ENCODE measurements around the gene WFDC11.
"Not testable (repeated sequence)": the region's sequence is repeated elsewhere in the genome, so short reads cannot be mapped to it uniquely, and the experiment has no call there.

WFDC11 gene

DNA sequence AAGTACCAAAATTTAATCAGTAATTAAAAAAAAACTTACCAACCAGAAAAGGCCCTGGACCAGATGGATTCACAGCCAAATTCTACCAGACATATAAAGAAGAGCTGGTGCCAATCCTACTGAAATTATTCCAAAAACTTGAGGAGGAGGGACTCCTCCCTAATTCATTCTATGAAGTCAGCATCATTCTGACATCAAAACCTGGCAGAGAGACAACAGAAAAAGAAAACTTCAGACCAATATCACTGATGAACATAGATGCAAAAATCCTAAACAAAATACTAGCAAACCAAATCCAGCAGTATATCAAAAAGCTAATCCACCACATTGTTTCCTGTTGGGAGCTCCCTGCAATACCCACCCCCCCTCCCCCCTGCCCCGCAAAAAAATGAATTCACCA is at the start of gene WFDC11:
WFDC11 (minus strand) TSS at position 101 of the 400 bp plus-strand sequence. CDS start 19,639 bp downstream, outside the sequence.
- no peak for DNase-seq (ENCODE audit: low spot score)
- H3K4me1 ChIP-seq (ENCODE audit: insufficient read depth, poor library complexity, severe bottlenecking) = no peaks in the 10 kb centered on the region
- H3K27ac ChIP-seq (ENCODE audit: poor library complexity, severe bottlenecking) = no peak within 1 kb of the TSS
- no peak within 1 kb of the TSS for H3K4me3 ChIP-seq (ENCODE audit: severe bottlenecking)
- no peaks in the 10 kb centered on the region for H3K9me3 ChIP-seq (ENCODE audit: severe bottlenecking)
- ATAC-seq (ENCODE audit: low read depth) = no peak
- H3K27me3 ChIP-seq (ENCODE audit: insufficient read depth, poor library complexity, severe bottlenecking) = peaks cover 40% of the 10 kb centered on the region
- H3K36me3 ChIP-seq (ENCODE audit: low read depth) = no peaks in the 10 kb centered on the region
- TF ChIP-seq, protein P1, sequence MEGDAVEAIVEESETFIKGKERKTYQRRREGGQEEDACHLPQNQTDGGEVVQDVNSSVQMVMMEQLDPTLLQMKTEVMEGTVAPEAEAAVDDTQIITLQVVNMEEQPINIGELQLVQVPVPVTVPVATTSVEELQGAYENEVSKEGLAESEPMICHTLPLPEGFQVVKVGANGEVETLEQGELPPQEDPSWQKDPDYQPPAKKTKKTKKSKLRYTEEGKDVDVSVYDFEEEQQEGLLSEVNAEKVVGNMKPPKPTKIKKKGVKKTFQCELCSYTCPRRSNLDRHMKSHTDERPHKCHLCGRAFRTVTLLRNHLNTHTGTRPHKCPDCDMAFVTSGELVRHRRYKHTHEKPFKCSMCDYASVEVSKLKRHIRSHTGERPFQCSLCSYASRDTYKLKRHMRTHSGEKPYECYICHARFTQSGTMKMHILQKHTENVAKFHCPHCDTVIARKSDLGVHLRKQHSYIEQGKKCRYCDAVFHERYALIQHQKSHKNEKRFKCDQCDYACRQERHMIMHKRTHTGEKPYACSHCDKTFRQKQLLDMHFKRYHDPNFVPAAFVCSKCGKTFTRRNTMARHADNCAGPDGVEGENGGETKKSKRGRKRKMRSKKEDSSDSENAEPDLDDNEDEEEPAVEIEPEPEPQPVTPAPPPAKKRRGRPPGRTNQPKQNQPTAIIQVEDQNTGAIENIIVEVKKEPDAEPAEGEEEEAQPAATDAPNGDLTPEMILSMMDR (IDR thresholded peaks at IDR 0.05; ENCODE audit: poor library complexity, severe bottlenecking) = no peak

DNA sequence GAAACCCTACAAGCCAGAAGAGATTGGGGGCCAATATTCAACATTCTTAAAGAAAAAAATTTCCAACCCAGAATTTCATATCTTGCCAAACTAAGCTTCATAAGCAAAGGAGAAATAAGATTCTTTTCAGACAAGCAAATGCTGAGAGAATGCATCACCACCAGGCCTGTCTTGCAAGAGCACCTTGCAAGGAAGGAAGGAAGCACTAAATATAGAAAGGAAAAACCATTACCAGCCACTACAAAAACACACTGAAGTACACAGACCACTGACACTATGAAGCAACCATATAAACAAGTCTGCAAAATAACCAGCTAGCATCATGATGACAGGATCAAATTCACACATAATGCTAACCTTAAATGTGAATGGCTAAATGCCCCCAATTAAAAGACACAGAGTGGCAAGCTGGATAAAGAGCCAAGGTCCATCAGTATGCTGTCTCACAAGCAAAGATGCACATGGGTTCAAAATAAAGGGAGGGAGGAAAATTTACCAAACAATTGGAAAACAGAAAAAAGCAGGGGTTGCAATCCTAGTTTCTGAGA is 46.2 kb upstream of the WFDC11 start:
- H3K4me1 ChIP-seq (ENCODE audit: insufficient read depth, poor library complexity, severe bottlenecking); ATAC-seq (ENCODE audit: low read depth); H3K27ac ChIP-seq (ENCODE audit: poor library complexity, severe bottlenecking); H3K9me3 ChIP-seq (ENCODE audit: severe bottlenecking); H3K4me3 ChIP-seq (ENCODE audit: severe bottlenecking); DNase-seq (ENCODE audit: low spot score); H3K36me3 ChIP-seq (ENCODE audit: low read depth): not testable (repeated sequence)
- H3K27me3 ChIP-seq (ENCODE audit: insufficient read depth, poor library complexity, severe bottlenecking) = peaks cover 36% of the 10 kb centered on the region

DNA sequence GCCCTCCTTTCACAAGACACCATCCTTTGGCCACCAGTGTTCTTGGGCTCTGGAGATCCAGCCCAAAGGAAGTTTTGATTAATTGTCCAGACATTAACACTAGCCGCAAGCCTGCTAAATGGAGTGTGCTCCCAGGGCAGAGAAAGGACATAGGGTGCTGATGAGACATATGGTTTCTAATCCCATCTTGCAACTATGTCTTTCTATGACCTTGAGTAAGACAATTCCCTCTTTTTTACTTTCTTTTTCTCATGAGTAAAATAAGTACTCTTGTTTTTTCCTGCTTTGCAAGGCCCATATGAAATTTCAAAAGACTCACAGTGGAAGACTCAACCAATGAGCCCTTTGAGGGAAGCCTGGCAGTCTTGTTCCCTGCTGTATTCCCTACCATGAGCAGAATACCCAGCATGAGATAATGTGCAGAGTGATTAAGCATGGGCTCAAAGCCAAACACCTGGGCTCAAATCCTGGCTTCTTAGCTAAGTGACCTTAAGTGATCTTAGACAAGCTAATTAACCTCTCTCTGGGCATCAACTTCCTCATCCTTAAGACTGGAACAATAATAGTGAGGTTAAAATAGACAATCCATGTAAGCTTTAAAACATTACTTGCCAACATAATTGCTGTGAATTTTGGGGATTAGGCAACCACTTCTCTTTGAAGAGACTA is 35.1 kb upstream of the WFDC11 start, which contains the start of gene WFDC10B:
WFDC10B (minus strand) TSS at position 51 of the 669 bp plus-strand sequence. CDS start 19,027 bp downstream, outside the sequence.
- TF ChIP-seq, protein P1 (IDR thresholded peaks at IDR 0.05; ENCODE audit: poor library complexity, severe bottlenecking) = no peak
- DNase-seq (ENCODE audit: low spot score) = no peak
- H3K36me3 ChIP-seq (ENCODE audit: low read depth) = no peaks in the 10 kb centered on the region
- H3K27me3 ChIP-seq (ENCODE audit: insufficient read depth, poor library complexity, severe bottlenecking) = peaks cover 23% of the 10 kb centered on the region
- no peak within 1 kb of the TSS for H3K27ac ChIP-seq (ENCODE audit: poor library complexity, severe bottlenecking)
- peak; percentile 46 for ATAC-seq (ENCODE audit: low read depth)
- no peak within 1 kb of the TSS for H3K4me3 ChIP-seq (ENCODE audit: severe bottlenecking)
- no peaks in the 10 kb centered on the region for H3K4me1 ChIP-seq (ENCODE audit: insufficient read depth, poor library complexity, severe bottlenecking)
- no peaks in the 10 kb centered on the region for H3K9me3 ChIP-seq (ENCODE audit: severe bottlenecking)

DNA sequence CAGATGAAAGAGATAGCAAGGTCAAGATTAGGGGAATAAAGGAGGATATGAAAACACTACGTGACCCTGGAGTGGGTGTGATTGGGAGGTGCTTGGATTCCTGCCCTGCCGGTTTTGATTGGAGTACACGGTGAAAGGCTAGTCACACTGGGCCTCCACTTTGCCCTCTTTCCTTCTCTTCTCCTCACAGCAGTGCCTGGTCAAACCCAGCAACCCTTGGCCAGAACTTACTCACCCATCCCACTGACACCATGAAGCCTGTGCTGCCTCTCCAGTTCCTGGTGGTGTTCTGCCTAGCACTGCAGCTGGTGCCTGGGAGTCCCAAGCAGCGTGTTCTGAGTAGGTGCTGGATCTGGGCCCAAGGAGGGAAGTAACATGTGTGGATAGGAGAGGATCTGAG is 31.8 kb upstream of the WFDC11 start, which contains the start of gene WFDC13:
WFDC13 (plus strand) TSS at position 166 of the 400 bp plus-strand sequence; CDS start at position 252, 86 bp downstream.
- H3K27ac ChIP-seq (ENCODE audit: poor library complexity, severe bottlenecking) = no peak within 1 kb of the TSS
- TF ChIP-seq, protein P1 (IDR thresholded peaks at IDR 0.05; ENCODE audit: poor library complexity, severe bottlenecking) = no peak
- H3K36me3 ChIP-seq (ENCODE audit: low read depth) = no peaks in the 10 kb centered on the region
- peaks cover 1% of the 10 kb centered on the region for H3K4me1 ChIP-seq (ENCODE audit: insufficient read depth, poor library complexity, severe bottlenecking)
- no peak for DNase-seq (ENCODE audit: low spot score)
- H3K9me3 ChIP-seq (ENCODE audit: severe bottlenecking) = no peaks in the 10 kb centered on the region
- peaks cover 10% of the 10 kb centered on the region for H3K27me3 ChIP-seq (ENCODE audit: insufficient read depth, poor library complexity, severe bottlenecking)
- no peak; the same call in 2 of the 3 replicates for ATAC-seq (ENCODE audit: low read depth)
- H3K4me3 ChIP-seq (ENCODE audit: severe bottlenecking) = no peak within 1 kb of the TSS

DNA sequence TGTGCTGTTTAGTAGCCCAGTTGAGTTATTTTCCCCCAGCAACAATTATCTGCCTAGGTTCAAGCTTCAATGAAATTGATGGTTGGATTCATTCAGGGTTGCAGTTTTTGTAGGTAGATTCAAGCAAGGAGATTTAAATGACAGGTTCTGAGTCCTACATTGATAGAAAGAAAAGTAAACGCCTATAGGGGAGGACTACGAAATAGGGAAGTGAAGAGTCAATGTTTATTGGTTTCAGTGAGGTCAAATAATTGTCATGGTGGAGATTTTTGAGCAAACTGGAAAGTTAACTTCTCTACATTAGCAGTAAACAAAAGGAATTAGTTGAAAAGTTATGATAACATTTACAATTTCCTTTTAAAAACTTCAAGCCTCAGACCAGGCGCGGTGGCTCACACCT is 31.1 kb upstream of the WFDC11 start:
- ATAC-seq (ENCODE audit: low read depth) (no peak), DNase-seq (ENCODE audit: low spot score) (no peak)
- H3K27me3 ChIP-seq (ENCODE audit: insufficient read depth, poor library complexity, severe bottlenecking) = peaks cover 10% of the 10 kb centered on the region
- TF ChIP-seq, protein P1 (IDR thresholded peaks at IDR 0.05; ENCODE audit: poor library complexity, severe bottlenecking) = no peak
- H3K36me3 ChIP-seq (ENCODE audit: low read depth) = no peaks in the 10 kb centered on the region
- H3K9me3 ChIP-seq (ENCODE audit: severe bottlenecking) = no peaks in the 10 kb centered on the region
- H3K4me3 ChIP-seq (ENCODE audit: severe bottlenecking) = no peak overlapping the region
- no peak overlapping the region for H3K27ac ChIP-seq (ENCODE audit: poor library complexity, severe bottlenecking)
- H3K4me1 ChIP-seq (ENCODE audit: insufficient read depth, poor library complexity, severe bottlenecking) = peaks cover 6% of the 10 kb centered on the region
